Esophagus (tissue), 2 donors: ENCODE measurements around the gene SYNDIG1L. TPM values are rescaled to one million over a fixed set of nuclear protein-coding genes. Genes with fewer than 3 reads are reported as not detected.

Experiments used
- H3K27ac ChIP-seq, 2 donors: one replicate each; pipeline ENCODE4 v1.5.1; 2013; ENCODE audit warnings: low read depth in 2 of 2, mild to moderate bottlenecking in 2 of 2, inconsistent platforms in 1 of 2, low read length in 1 of 2, moderate library complexity in 1 of 2
- H3K27me3 ChIP-seq, 2 donors: one replicate each; pipeline ENCODE4 v1.6.1; 2013; ENCODE audit warnings: low read length in 2 of 2, control low read depth in 1 of 2, mild to moderate bottlenecking in 1 of 2; ENCODE audit not compliant: insufficient read depth in 2 of 2, control insufficient read depth in 1 of 2
- H3K36me3 ChIP-seq, 2 donors: one replicate each; pipeline ENCODE4 v1.6.1; 2013; ENCODE audit warnings: low read length in 1 of 2; ENCODE audit not compliant: control insufficient read depth in 2 of 2, insufficient read depth in 2 of 2
- H3K4me1 ChIP-seq, 2 donors: one replicate each; pipeline ENCODE4 v1.6.1; 2013; ENCODE audit warnings: low read length in 1 of 2; ENCODE audit not compliant: control insufficient read depth in 2 of 2, insufficient read depth in 2 of 2
- H3K4me3 ChIP-seq, 2 donors: one replicate each; pipeline ENCODE4 v1.5.1; 2013; ENCODE audit warnings: low read length in 2 of 2, mild to moderate bottlenecking in 2 of 2, low read depth in 1 of 2, moderate library complexity in 1 of 2
- H3K9me3 ChIP-seq, 2 donors: one replicate each; pipeline ENCODE4 v1.6.1; 2013; ENCODE audit warnings: mild to moderate bottlenecking in 2 of 2, low read depth in 1 of 2, low read length in 1 of 2, moderate library complexity in 1 of 2; ENCODE audit not compliant: control insufficient read depth in 2 of 2, insufficient read depth in 1 of 2
- WGBS, 2 donors: extraction: QIAGEN DNeasy Blood & Tissue Kit; methylation state at CpG; one replicate each; pipeline ENCODE4 v1.1.7; 2013; 5-methylcytosine and 5-hydroxymethylcytosine counted together
- polyA plus RNA-seq, 2 donors: library from polyadenylated mRNA; stranded (reverse); fragments of 200-250 nt; gene quantifications; one replicate each; pipeline ENCODE4 v1.2.3, GENCODE V29; 2013
- donor health status: healthy with polysubstance abuse.
- donor health status: Bipolar disorder and iron deficiency.

Gene SYNDIG1L
- polyA plus RNA-seq, 2 donors = 0.02 to 0.04 TPM

DNA sequence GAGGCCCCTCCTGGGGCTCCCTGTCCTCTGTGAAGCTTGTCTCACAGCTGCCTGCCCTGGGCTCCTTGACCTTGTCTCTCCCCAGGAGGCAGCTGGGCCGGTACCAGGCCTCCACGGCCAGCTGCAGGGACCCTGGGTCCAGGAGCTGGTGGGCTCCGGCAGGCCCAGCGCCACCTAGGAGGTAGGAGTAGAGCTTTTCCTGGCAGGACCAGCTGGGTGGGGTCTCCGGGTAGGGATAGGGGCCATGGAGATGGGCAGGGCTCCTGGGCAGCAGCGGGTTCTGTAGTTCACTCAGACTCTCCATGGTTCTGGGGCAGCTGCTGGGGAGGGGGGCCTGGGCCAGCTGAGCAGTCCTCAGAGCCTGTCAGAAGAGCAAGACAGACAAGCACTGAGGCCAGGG, 16.6 kb downstream of the SYNDIG1L start:
- H3K4me3 ChIP-seq = no peak overlapping the region
- no peak overlapping the region for H3K27ac ChIP-seq
- H3K9me3 ChIP-seq = peaks cover 0 to 3% of the 10 kb centered on the region in 2 donors
- no peaks in the 10 kb centered on the region for H3K36me3 ChIP-seq
- WGBS, 2 donors = 81 to 88% methylated on average over 6 of the region's 6 CpGs
- peaks cover 0 to 1% of the 10 kb centered on the region in 2 donors for H3K4me1 ChIP-seq
- no peaks in the 10 kb centered on the region for H3K27me3 ChIP-seq

DNA sequence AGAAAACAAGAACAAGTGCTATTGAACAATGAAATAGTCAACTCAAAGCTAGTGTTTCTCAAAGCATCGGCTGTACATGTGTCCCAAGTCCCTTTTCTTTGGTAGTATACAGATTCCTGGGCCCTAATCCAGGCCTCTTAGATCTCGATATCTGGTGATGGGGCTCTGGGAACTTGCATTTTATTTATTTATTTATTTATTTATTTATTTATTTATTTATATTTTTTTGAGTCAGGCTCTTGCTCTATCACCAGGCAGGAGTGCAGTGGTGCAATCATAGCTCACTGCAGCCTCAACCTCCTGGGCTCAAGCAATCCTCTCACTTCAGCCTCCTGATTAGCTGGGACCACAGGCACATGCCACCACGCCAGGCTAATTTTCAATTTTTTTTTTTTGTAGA, 17.1 kb downstream of the SYNDIG1L start:
- H3K27me3 ChIP-seq = no peaks in the 10 kb centered on the region
- H3K9me3 ChIP-seq = peaks cover 0 to 3% of the 10 kb centered on the region in 2 donors
- peaks cover 0 to 1% of the 10 kb centered on the region in 2 donors for H3K4me1 ChIP-seq
- H3K27ac ChIP-seq = no peak overlapping the region
- no peak overlapping the region for H3K4me3 ChIP-seq
- 89 to 91% methylated on average over 3 of the region's 3 CpGs for WGBS, 2 donors
- H3K36me3 ChIP-seq = no peaks in the 10 kb centered on the region

DNA sequence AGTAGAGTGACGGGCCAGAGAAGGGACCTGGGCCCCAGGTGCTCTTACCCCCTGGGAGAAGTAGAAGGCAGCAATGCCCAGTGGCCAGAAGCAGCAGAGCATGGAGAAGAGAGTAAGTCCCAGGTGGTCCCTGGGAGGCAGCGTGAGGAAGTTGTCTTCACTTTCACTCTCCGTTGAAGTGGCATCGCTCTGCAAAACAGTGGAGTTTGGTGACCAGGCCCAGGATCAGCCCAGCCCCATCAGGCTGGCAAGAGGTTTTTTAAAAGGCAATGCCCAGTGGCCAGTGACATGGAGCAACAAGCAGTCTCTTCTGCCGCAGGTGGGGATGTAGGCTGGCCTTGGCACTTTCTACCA, 18.2 kb downstream of the SYNDIG1L start:
- no peak overlapping the region for H3K27ac ChIP-seq
- no peaks in the 10 kb centered on the region for H3K36me3 ChIP-seq
- WGBS, 2 donors = 86 to 91% methylated on average over 5 of the region's 5 CpGs
- H3K4me1 ChIP-seq = no peaks in the 10 kb centered on the region
- H3K27me3 ChIP-seq = no peaks in the 10 kb centered on the region
- H3K9me3 ChIP-seq = peaks cover 0 to 3% of the 10 kb centered on the region in 2 donors
- no peak overlapping the region for H3K4me3 ChIP-seq

DNA sequence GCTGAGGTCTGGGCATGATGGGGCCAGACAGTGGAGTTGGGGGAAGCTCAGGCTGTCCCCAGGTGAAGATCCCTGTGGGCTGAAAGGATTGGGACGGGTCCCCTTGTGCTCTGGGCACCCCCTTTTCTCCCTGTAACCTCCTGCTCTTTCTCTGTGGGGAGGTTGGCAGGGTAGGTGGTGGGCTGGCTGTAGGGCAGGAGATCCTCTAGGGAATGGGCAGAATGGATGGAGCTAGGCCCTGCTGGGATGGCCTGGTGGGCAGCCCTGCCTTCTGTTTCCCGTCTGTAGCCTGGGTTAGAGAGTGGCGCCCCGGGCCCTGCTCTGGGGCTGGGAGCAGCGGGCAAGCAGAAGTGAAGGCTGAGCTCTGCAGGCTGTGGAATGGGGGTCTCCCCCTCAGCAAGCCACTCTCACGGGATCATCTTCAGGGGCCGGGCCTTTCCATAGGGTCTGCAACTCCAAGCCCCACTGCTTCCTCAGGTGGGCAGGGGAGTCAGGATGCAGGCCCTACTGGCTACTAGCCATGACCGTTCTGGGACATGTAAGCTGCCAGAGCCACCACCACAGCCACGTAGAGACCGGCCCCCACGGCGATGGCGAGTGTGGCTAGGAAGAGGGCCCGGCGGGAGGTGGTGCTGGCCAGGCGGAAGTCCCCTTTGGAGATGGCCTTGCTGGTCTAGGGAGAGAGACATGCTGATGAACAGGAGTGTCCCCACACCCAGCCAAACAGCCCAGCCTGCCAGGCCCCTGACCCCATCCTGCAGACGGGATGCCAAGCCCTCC, 18.8 kb downstream of the SYNDIG1L start:
- H3K27ac ChIP-seq = no peak overlapping the region
- no peaks in the 10 kb centered on the region for H3K36me3 ChIP-seq
- peaks cover 0 to 3% of the 10 kb centered on the region in 2 donors for H3K9me3 ChIP-seq
- WGBS, 2 donors = 89 to 90% methylated on average over 17 of the region's 17 CpGs
- H3K4me1 ChIP-seq = peaks cover 0 to 3% of the 10 kb centered on the region in 2 donors
- no peaks in the 10 kb centered on the region for H3K27me3 ChIP-seq
- H3K4me3 ChIP-seq = no peak overlapping the region

DNA sequence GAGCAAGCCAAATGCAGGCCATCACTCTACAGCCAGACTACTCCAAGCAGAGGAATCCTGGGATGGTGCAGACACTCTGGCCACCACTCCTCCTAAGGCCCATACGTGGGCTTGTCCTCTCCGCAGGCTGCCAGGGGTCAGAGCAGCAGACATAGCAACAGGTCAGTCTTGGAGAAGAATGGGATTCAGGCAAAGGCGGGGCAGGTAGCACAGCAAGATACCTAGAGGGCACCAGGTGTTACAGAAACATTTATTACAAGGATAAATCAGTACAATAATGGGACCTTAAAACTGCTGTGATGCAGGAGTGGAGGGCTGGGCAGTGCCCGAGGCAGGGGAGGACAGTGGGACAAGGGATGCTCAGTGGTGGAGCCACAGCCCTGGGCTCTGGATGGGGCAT, 20.3 kb downstream of the SYNDIG1L start:
- H3K4me1 ChIP-seq = peaks cover 6 to 13% of the 10 kb centered on the region in 2 donors
- no peaks in the 10 kb centered on the region for H3K27me3 ChIP-seq
- H3K36me3 ChIP-seq = no peaks in the 10 kb centered on the region
- H3K9me3 ChIP-seq = peaks cover 0 to 3% of the 10 kb centered on the region in 2 donors
- no peak overlapping the region for H3K4me3 ChIP-seq
- H3K27ac ChIP-seq = no peak overlapping the region
- 76 to 77% methylated on average over 4 of the region's 4 CpGs for WGBS, 2 donors

DNA sequence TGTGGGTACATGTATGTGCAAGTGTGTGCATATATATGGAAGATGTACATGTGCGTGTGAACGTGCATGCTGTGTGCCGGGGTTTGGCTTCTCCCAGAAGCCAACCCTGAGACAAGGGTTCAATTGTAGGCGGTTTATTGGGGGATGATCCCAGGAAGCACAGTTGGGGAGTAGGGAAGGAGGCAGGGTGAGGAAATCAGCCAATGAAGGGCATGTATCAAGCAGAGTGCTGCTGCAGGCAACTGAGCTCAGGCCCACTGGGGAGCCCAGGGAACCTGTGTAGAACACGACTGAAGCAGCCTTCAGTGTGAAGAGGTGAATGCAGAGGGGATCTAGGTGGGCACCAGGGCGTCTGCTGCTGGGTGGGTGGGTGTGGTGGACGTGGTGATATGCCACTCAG, 21.6 kb downstream of the SYNDIG1L start:
- H3K4me3 ChIP-seq = no peak overlapping the region

DNA sequence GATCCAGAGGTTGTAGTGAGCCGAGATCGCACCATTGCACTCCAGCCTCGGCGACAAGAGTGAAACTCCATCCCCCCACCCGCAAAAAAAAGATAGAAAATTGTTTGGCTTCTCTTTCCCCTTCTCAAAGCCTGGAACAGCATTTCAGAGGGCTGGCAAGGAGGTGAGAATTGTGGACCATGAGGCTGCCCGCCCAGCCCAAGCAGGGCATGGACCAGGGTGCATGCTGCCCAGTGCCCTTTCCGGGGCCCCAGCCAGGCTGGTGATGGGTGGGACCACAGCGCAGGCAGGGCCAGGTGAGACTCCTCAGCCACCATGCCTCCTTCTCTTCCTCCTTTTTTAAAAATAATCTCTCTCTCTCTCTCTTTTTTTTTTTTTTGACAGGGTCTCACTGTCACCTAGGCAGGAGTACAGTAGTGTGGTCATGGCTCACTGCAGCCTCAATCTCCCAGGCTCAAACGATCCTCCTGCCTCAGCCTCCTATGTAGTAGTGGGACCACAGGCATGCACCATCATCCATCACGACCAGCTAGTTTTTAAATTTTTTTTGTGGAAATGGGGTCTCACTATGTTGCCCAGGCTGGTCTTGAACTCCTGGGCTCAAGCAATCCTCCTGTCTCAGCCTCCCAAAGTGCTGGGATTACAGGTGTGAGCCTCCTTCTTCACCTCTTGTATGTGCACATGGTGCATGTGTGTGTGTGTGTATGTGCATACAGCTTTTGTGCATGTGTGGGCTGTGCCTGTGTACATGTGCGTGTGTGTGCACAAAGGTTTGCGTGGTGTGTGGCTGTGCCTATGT, 22.2 kb downstream of the SYNDIG1L start:
- 90% methylated on average over 12 of the region's 12 CpGs for WGBS, 2 donors
- Histone ChIP-seq H3K27me3 (no peaks in the 10 kb centered on the region), H3K9me3 (peaks cover 0 to 3% of the 10 kb centered on the region in 2 donors), H3K4me1 (peaks cover 6 to 13% of the 10 kb centered on the region in 2 donors), H3K4me3 (no peak overlapping the region), H3K36me3 (no peaks in the 10 kb centered on the region), H3K27ac (no peak overlapping the region)

More for the DNA sequence above, 21.6 kb downstream of the SYNDIG1L start:
- Histone ChIP-seq H3K36me3 (no peaks in the 10 kb centered on the region), H3K9me3 (peaks cover 0 to 3% of the 10 kb centered on the region in 2 donors), H3K27me3 (no peaks in the 10 kb centered on the region), H3K27ac (no peak overlapping the region), H3K4me1 (peaks cover 6 to 13% of the 10 kb centered on the region in 2 donors)
- WGBS, 2 donors = 73 to 74% methylated on average over 6 to 7 of the region's 7 CpGs

DNA sequence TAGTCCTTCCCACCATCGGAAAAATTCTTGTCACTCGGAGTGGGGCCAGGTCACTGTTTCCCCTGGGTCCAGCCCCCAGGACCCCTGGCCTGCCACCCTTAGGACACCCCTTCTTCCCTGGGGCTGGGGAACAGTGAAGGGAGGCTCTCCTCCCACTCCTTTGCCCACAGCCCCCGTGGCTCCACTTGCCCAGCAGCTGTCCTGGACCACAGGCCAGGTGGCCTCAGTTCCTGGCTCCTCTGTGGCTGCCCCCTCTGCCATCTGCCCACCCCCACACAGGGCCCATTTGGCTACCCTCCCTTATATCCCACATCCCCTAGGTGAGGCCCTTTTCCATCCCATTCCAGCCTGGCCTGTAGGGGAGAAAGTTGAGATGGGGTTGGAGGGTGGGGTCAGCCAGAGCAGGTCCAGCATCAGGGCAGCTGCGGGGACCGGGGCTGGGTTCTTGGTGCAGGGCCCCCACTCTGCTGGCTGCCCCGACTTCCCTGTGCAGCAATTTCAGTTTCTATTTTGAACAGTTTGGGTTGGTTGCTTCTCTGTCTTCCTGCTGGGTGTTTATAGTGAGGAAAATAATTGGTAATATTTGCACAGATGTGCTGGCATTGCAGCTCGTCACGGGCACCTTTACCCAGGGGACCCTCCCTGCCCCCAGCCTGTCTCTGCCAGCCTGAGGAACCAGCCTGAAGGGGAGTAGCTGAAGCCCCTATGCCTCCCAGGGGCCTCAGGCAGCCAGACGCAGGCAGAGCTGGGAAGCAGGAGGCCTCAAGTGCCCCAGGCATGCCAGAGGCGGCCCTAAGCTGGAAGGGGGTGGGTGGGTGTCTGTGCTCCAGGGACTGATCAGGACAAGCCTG, 23.4 kb downstream of the SYNDIG1L start:
- 49 to 57% methylated on average over 10 of the region's 10 CpGs for WGBS, 2 donors
- peaks cover 6 to 13% of the 10 kb centered on the region in 2 donors for H3K4me1 ChIP-seq
- H3K9me3 ChIP-seq = peaks cover 0 to 3% of the 10 kb centered on the region in 2 donors
- no peaks in the 10 kb centered on the region for H3K27me3 ChIP-seq
- no peaks in the 10 kb centered on the region for H3K36me3 ChIP-seq
- H3K4me3 ChIP-seq = no peak overlapping the region
- no peak overlapping the region for H3K27ac ChIP-seq
